Cerebellar cortex (tissue), 1 donor: ENCODE results near the gene SP1.

Experiments used
- DNase-seq: peaks from one replicate; pipeline ENCODE4 v3.0.0-alpha.2; 2015; ENCODE audit warnings: low spot score

Gene SP1

GRCh38 chr12:53451661-53452158, 71.7 kb downstream of the SP1 start, which contains the start of gene PCBP2:
TSS of gene PCBP2 (plus strand) at chr12:53452102. CDS start at chr12:53454801, 2,699 bp downstream.
- DNase-seq = peak; percentile 100

DNA sequence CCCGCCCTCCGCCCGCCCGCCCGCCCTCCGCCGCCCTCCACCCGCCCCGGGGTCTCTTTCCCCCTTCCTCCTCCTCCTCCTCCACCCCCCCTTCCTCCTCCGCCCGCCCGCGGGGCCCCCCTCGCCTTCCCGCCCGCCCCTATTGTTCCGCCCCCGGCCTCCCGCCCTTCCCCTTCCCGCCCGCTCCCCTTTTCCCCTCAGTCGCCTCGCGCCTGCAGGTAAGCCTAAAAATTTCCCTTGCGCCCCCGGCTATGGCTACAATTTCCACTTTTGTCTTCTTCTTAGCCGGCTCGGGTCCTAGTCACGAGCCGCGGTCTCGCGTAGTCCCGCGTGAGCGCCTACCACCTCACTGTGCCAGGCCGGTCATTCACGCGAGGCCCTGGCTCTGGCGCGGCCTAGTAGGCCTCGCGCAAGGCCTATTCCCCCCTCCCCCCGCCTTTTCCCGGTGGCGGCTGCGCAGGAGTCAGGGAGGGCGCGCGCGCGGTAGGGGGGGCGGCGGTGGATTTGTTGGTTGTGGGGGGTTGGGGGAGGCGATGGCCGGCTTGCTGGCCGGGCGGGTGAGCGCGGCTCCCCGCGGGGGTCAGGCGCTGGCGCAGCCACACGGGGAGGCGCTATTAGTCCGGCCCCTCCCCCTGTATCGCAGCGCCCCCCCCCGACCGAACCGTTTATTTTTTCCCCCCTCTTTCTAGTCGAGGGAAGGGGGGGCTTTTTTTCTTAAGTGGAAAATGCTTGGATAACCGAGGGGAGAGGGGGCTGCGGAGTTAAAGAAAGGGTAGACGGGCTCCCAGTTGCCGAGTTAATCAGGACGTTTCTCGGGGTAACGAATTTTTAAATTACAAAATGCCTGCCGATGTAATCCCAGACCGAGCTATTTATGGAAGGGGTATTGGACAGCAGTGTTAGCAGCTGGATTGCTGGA, 72.4 kb downstream of the SP1 start:
- DNase-seq = peak; percentile 72

GRCh38 chr12:53453953-53454640, 74.1 kb downstream of the SP1 start:
- DNase-seq = no peak

- peak; percentile 96 for DNase-seq
Observed at GRCh38 chr12:53454707-53455106, 74.7 kb downstream of the SP1 start.

DNA sequence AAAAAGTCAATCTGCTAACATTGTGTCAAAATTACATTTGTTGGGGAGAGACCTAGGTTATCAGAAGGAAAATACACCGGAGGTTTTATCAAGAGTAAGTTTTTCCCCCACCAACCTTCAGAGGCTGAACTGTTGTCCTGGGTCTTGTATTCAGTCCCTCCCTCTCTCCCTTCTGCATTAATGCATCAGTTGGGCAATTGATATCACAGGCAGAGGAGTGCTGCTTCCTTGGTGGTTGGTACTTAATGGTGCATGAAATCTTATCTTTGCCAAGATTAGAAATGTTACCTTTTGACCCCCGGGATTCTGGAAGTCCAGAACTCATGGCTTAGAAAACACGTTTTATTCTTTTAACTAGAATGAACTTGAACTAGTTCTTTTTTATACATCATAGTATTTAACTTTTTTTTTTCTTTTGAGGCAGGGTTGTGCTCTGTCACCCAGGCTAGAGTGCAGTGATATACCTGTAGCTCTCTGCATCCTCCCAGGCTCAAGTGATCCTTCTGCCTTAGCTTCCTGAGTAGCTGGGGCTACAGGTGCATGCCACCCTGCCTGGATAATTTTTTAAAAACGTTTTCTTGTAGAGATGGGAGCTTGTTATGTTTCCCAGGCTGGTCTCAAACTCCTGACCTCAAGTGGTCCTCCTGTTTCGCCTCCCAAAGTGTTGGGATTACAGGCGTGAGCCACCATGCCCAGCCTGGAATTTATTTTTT, 76.8 kb downstream of the SP1 start:
- no peak for DNase-seq

DNA sequence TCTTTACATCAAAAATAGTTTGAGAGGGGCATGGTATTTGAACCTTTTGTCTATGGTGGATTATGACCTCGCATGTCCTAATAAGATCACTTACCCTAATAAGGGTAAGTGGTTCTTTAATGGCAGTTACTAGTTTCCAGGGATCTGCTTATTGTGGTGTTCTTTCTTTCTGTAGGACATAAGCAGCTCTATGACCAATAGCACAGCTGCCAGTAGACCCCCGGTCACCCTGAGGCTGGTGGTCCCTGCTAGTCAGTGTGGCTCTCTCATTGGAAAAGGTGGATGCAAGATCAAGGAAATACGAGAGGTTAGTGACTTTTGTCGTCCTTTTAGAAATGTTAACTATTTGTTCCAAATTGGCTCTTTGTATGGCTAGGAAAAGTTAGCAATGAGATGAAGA, 79.1 kb downstream of the SP1 start:
- DNase-seq = no peak

DNA sequence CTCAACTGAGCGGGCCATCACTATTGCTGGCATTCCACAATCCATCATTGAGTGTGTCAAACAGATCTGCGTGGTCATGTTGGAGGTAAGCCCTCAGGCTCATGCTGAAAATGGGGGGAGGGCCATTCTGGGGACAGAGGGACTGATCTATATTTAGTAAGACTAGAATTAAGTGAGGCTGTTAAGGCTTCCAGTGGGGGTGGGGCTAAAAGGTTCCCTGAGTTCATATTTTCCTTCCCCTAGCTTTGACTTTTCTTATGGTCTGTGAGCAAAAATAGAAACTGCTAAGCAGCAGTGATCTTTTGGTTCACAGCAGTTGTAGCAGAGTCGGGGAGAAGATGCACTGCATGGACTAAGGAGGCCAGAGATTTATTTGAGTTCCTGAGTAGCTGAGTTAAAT, 81.1 kb downstream of the SP1 start:
- no peak for DNase-seq

GRCh38 chr12:53461591-53461990, 81.6 kb downstream of the SP1 start:
- DNase-seq = no peak

- DNase-seq = no peak
Observed at GRCh38 chr12:53462935-53463334, 83.0 kb downstream of the SP1 start.

- DNase-seq = no peak
Observed at GRCh38 chr12:53463802-53464560, 84.0 kb downstream of the SP1 start.

GRCh38 chr12:53464685-53465418, 84.9 kb downstream of the SP1 start:
- no peak for DNase-seq

DNA sequence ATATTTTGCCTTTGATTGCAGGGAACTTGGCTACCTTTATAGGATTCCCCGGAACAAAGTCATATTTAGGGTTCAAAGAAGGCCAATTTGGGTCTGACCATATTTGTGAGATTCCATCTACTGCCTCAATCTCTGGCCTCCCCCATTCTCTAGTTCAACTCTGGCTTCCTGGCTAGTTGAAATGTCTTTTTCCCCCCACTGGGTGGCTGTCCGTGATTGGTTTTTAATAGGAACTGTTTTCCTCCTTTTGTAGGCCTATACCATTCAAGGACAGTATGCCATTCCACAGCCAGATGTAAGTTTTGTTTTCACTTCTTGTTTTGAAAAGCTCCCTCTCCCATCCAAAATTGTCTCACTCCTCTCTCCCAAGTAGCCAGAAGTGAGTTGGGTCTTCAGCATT, 85.7 kb downstream of the SP1 start:
- DNase-seq = no peak
